GM12874 (cell line): Measurements from ENCODE around the gene DBNDD1.

Experiments used
- TF ChIP-seq, protein P1 (sequence below): IDR thresholded peaks from 2 replicates; pipeline ENCODE4 v1.5.1; 2011; ENCODE audit warnings: low read depth, mild to moderate bottlenecking, control low read depth, low read length, moderate library complexity; ENCODE audit not compliant: insufficient read depth

Gene DBNDD1

GRCh38 chr16:90042946-90043514, 23.8 kb upstream of the DBNDD1 start:
- TF ChIP-seq, protein P1, sequence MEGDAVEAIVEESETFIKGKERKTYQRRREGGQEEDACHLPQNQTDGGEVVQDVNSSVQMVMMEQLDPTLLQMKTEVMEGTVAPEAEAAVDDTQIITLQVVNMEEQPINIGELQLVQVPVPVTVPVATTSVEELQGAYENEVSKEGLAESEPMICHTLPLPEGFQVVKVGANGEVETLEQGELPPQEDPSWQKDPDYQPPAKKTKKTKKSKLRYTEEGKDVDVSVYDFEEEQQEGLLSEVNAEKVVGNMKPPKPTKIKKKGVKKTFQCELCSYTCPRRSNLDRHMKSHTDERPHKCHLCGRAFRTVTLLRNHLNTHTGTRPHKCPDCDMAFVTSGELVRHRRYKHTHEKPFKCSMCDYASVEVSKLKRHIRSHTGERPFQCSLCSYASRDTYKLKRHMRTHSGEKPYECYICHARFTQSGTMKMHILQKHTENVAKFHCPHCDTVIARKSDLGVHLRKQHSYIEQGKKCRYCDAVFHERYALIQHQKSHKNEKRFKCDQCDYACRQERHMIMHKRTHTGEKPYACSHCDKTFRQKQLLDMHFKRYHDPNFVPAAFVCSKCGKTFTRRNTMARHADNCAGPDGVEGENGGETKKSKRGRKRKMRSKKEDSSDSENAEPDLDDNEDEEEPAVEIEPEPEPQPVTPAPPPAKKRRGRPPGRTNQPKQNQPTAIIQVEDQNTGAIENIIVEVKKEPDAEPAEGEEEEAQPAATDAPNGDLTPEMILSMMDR = no peak

- TF ChIP-seq, protein P1 = no peak
Measured at GRCh38 chr16:90041896-90042473, 22.7 kb upstream of the DBNDD1 start.

DNA sequence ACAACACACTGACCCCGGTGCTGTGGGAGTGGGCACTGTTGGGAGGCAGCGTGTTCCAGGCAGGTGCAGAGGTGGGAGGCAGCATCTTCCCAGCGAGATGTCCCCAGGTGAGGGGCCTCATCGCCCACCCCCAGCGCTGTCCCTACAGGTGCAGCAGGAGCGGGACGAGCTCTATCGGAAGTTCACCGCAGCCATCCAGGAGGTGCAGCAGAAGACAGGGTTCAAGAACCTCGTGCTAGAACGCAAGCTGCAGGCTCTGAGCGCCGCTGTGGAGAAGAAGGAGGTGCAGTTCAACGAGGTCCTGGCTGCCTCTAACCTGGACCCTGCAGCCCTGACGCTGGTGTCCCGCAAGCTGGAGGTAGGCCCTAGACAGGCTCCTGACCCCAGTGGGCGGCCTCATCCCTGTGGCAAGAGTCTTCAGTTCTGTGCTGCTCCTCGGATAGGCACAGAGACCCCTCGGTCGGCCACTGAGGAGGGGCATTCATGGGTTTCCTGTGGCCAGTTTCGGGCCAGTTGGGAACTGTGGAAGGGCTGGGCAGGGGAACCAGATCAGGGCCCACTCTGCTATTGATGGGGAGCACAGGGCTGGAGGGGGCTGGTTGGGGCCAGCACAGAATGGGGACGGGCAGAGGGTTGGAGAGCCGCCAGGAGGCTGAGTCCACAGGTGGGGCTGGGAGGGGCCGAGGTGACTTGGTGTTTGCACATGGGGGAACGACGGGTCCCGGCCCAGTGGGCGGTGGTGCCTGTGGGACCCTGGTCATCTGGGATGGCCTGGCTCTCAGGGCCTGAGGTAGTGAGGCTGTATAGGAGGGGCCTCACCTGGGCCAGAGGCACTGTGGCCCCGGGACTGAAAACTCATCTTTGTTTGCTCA, 21.1 kb upstream of the DBNDD1 start:
- TF ChIP-seq, protein P1 = no peak

DNA sequence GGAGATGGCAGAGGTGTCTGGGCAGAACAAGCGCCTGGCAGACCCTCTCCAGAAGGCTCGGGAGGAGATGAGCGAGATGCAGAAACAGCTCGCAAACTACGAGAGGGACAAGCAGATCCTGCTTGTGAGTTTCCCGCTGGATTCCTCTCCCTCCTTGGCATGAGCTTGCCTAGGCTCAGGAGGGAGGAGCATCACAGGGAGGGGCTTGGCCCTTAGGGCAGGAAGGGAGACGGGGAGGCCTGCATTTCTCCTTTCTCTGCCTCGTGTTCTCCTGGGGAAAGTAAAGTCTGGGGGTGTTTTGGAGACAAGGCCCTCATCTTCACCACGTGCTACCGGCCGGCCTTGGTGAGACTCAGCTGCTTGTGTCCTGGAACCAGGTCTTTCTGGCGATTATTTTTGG, 18.0 kb upstream of the DBNDD1 start:
- TF ChIP-seq, protein P1 = no peak

GRCh38 chr16:90035902-90036301, 16.6 kb upstream of the DBNDD1 start:
- TF ChIP-seq, protein P1 = no peak

- TF ChIP-seq, protein P1 = no peak
Measured at GRCh38 chr16:90034504-90034903, 15.2 kb upstream of the DBNDD1 start.

GRCh38 chr16:90033387-90033786, 14.1 kb upstream of the DBNDD1 start:
- TF ChIP-seq, protein P1 = no peak
